Measurements from ENCODE around the gene RIMS1. TPM values are rescaled to one million over a fixed set of nuclear protein-coding genes. Genes with fewer than 3 reads are reported as not detected.
"Not testable (repeated sequence)": the region's sequence is repeated elsewhere in the genome, so short reads cannot be mapped to it uniquely, and the experiment has no call there.

The RIMS1 gene
- total RNA-seq, 1 experiment from 2014 or later = 0.08 TPM

DNA sequence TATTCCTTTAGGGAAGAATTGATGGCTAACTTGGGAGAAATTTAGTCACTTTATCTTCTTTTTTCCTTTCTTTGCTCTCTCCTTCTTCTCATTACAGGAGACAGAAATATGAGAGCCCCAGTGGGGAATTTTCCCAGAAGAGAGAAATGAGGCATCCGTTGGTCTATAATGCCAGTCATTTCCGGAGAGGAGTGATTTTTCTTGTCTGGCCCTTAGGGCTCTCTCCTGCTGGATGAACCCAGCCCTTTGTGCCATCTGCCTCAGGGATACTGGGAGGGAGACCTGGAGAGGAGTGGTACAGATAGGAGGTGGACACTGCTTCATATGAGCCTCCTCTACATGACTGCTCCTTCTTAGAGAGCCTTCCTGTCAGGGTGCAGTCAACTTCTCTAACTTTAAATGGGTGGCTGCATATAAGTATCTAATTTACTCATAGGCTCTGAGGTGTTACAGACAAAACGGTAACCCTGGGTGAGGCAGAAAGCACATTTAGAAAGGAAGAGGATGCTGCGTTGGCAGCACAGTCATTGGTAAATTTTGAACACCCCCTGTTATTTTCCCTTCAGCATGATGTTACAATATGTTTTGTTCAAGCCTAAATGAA is 21.9 kb downstream of the RIMS1 start:
- H3K9me3 ChIP-seq (replicated peaks) = no peaks in the 10 kb centered on the region
- H3K4me3 ChIP-seq = no peak overlapping the region
- DNase-seq (ENCODE audit: low read depth in 1 of 2, low spot score in 2 of 2) = no peak

DNA sequence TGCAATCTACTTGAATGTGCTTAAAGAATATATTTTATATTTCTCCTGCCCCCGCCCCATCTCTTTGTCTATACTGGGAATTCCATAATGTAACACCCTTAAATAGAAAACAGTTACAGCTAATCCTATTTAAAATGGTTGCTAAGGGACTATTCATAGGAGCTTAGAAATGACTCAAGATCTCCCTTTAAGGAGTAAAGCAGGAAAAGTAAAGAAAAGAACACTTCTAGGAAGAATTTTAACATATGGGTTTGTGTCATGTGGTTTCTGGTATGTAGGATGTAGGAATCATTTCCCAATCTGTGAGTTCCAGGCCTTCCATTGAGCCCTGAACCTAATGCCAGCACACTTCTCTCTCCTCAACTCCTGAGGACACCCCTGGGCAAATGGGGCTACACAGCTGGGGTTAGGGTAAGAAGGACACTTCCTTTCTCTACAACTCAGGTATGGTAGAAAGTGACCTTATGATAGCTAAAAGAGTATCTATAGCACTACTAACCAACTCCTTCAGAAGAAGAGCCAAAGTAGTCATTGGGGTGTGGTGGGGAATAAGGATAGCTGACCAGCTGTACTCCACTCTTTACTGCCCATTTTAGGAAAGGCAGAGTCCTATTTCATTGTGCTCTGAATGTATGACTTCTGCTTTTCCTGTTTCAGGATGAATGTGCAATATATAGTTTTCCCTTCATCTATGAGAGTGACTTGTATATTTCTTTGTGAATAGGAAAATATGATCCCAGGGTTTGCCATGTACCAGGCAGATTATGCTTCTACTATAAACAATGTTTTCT is 27.3 kb downstream of the RIMS1 start:
- Histone ChIP-seq H3K27ac (no peak overlapping the region), H3K36me3 (no peaks in the 10 kb centered on the region), H3K27me3 (replicated peaks) (no peaks in the 10 kb centered on the region), H3K4me1 (replicated peaks) (no peaks in the 10 kb centered on the region), H3K4me3 (no peak overlapping the region), H3K9me3 (replicated peaks) (no peaks in the 10 kb centered on the region)
- DNase-seq (ENCODE audit: low read depth in 1 of 2, low spot score in 2 of 2) = no peak

More for the DNA sequence above, 21.9 kb downstream of the RIMS1 start:
- Histone ChIP-seq H3K27me3 (replicated peaks) (0 out of 2 replicates have a peak, but pooled peaks cover 6% of the 10 kb centered on the region), H3K4me1 (replicated peaks) (no peaks in the 10 kb centered on the region), H3K36me3 (no peaks in the 10 kb centered on the region), H3K27ac (no peak overlapping the region)

DNA sequence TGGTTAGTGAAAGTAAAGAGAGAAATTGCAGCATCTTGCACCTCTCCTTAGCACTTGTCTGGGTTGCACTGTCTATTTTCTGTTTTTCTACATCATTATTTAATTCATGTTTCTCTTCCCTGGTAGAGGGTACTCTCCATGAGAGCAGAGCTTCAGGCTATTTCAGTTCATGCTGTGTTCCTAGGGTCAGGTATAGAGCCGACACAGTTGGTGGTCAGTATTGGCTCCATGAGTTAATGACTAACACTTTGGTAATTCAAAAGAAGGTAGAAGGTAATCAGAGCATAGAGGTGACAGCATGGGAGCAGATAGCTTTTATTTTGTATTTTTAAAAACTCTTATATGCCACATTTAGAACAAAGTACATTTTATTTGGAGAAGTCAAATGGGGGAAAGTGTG is 42.7 kb downstream of the RIMS1 start:
- Histone ChIP-seq H3K27me3 (replicated peaks) (peaks cover 3% of the 10 kb centered on the region; the same call in 1 of the 2 replicates), H3K4me1 (replicated peaks) (no peaks in the 10 kb centered on the region), H3K36me3 (no peaks in the 10 kb centered on the region), H3K9me3 (replicated peaks) (no peaks in the 10 kb centered on the region), H3K4me3 (no peak overlapping the region), H3K27ac (no peak overlapping the region)
- no peak for DNase-seq (ENCODE audit: low read depth in 1 of 2, low spot score in 2 of 2)

DNA sequence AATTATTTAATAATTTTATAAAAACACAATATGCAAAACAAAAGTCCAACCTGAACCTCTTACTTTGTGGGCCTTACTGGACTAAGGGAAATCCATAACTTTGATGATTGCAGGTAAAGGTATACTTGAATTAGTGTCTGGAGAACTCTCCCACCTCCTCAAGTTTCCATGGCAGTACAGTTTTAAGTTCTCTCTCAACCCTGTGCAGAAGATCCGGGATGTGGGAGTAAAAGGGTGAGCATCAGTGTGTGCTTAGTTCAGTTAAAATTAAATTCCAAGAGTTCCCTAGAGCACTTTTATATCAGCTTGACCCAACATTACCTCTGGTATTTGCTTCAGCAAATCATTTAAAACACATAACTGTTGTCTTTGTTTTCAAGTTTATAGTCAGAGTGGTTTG is 47.5 kb downstream of the RIMS1 start:
- Histone ChIP-seq H3K4me1 (replicated peaks) (no peaks in the 10 kb centered on the region), H3K36me3 (no peaks in the 10 kb centered on the region), H3K4me3 (no peak overlapping the region), H3K9me3 (replicated peaks) (no peaks in the 10 kb centered on the region), H3K27me3 (replicated peaks) (peaks cover 3% of the 10 kb centered on the region; the same call in 1 of the 2 replicates), H3K27ac (no peak overlapping the region)
- no peak for DNase-seq (ENCODE audit: low read depth in 1 of 2, low spot score in 2 of 2)

DNA sequence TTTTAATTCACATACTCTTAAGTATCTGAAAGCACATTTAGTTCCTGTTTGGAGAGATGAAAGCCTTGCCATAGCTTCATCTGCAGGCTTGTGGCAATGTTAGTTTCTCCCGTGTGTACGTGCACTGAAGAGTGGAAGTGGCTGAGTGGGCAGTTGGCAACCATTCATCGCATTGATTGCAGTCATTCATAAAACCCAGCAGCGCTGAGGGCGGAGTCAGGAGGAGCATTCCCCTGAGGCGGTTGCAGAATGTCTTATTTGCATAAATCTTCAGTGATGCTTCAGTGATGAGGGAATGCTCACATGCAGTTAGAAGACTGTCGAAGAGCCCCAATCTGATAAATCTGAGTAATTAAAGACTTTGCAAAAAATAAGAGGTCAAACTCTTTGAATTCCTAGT is 79.1 kb downstream of the RIMS1 start:
- DNase-seq (ENCODE audit: low read depth in 1 of 2, low spot score in 2 of 2) = no peak
- Histone ChIP-seq H3K4me1 (replicated peaks) (no peaks in the 10 kb centered on the region), H3K4me3 (no peak overlapping the region), H3K27ac (no peak overlapping the region), H3K9me3 (replicated peaks) (no peaks in the 10 kb centered on the region), H3K27me3 (replicated peaks) (no peaks in the 10 kb centered on the region), H3K36me3 (no peaks in the 10 kb centered on the region)

DNA sequence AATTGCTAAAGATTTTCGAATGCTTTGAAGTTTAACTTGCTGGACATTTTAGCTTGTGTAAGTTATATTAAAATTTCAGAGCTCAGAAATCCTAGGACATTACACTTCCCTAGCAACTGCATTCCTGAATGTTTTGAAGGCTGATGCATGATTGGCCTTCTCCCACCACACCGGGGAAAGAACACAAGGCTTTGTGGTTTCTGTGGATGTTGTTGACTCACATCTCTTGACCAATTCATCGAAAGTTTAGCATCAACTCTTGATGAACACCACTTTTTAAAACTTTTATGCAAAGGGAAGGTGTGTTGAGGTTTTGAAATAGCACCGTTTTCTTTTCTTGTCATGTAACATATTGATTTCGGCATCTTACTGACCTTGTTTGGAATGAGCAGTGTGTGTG is 81.1 kb downstream of the RIMS1 start:
- Histone ChIP-seq H3K4me3 (no peak overlapping the region), H3K9me3 (replicated peaks) (no peaks in the 10 kb centered on the region), H3K4me1 (replicated peaks) (no peaks in the 10 kb centered on the region), H3K27ac (no peak overlapping the region), H3K36me3 (no peaks in the 10 kb centered on the region), H3K27me3 (replicated peaks) (no peaks in the 10 kb centered on the region)
- no peak for DNase-seq (ENCODE audit: low read depth in 1 of 2, low spot score in 2 of 2)

DNA sequence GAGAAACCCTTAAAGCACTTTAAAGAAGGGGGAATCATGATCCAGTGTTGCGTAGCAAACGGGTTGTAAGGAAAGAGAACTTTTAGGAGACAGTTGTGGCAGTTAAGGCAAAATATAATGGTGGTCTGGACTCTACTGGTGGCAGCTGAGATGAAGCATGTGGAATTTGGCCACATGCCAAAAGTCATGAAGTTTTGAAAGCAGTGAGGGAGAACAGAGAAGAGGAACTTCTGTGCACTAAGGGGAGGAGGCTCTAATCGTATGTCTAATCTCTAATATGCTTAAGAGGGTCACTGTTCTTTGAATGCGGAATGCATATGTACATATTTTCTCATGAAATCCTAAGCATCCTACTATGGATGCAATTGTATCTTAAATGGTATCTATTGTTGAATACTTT is 91.5 kb downstream of the RIMS1 start:
- Histone ChIP-seq H3K9me3 (replicated peaks) (no peaks in the 10 kb centered on the region), H3K4me3 (no peak overlapping the region), H3K36me3 (no peaks in the 10 kb centered on the region), H3K27me3 (replicated peaks) (no peaks in the 10 kb centered on the region), H3K27ac (no peak overlapping the region), H3K4me1 (replicated peaks) (no peaks in the 10 kb centered on the region)
- no peak for DNase-seq (ENCODE audit: low read depth in 1 of 2, low spot score in 2 of 2)

DNA sequence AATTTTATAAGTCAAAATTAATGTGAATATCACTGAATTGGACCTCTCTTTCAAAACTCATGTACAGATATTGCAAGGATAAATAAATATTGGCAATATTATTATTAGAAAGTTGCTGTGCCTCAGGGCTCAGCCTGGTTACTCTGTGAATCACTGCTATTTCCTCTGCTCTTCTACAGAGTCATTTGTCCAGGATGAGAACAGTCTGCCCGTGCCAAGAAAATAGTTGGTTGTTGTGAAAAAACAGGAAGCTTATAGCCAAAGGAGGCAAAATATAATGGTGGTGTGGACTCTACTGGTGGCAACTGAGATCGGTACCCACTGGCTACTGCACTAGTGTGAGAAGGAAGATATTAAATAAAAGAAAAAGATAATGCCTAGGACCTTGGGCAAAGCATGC is 93.6 kb downstream of the RIMS1 start:
- Histone ChIP-seq H3K4me1 (replicated peaks) (no peaks in the 10 kb centered on the region), H3K4me3 (no peak overlapping the region), H3K9me3 (replicated peaks) (no peaks in the 10 kb centered on the region), H3K27ac (no peak overlapping the region), H3K27me3 (replicated peaks) (no peaks in the 10 kb centered on the region), H3K36me3 (no peaks in the 10 kb centered on the region)
- no peak for DNase-seq (ENCODE audit: low read depth in 1 of 2, low spot score in 2 of 2)

DNA sequence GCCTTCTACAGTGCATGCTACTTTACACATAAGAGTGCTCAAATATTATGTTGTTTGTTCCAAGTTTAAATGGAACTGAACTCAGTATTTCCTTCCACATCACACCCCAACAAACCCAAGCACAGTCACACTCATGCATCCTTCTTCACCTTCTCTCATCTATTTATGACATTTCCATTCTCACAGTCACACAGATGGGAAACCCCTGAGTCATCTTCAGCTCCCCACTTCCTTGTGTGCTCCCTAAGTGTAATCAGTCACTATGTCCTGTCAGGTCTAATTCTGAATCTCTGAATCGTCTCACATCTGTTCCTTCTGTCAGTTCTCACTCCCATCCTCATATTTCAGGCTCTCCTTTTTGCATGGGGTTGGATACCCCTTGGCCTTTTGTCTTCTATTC is 96.0 kb downstream of the RIMS1 start:
- Histone ChIP-seq H3K27me3 (replicated peaks) (no peaks in the 10 kb centered on the region), H3K27ac (no peak overlapping the region), H3K4me1 (replicated peaks) (no peaks in the 10 kb centered on the region), H3K36me3 (no peaks in the 10 kb centered on the region), H3K4me3 (no peak overlapping the region), H3K9me3 (replicated peaks) (no peaks in the 10 kb centered on the region)
- DNase-seq (ENCODE audit: low read depth in 1 of 2, low spot score in 2 of 2) = no peak

DNA sequence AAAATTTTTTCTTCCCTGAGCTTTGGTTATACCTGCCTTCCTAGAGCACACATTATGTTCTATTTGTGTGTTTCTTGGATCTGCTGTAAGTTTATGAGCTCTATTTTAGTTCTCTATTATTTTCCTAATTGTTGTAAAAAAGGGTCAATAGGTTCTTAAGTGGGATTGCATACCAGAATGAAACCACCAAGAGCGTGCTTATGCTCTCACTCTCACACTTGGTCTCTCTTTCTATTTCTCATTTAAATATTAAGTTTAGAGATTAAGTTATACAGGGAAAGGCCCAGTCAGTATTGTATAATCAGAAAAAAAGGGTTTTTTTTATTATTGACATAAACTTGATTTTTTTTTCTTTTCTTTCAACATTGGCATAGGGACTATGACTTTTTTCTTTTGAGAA is 96.8 kb downstream of the RIMS1 start:
- Histone ChIP-seq H3K27ac (no peak overlapping the region), H3K4me3 (no peak overlapping the region), H3K27me3 (replicated peaks) (no peaks in the 10 kb centered on the region), H3K36me3 (no peaks in the 10 kb centered on the region), H3K4me1 (replicated peaks) (no peaks in the 10 kb centered on the region), H3K9me3 (replicated peaks) (no peaks in the 10 kb centered on the region)
- no peak for DNase-seq (ENCODE audit: low read depth in 1 of 2, low spot score in 2 of 2)

DNA sequence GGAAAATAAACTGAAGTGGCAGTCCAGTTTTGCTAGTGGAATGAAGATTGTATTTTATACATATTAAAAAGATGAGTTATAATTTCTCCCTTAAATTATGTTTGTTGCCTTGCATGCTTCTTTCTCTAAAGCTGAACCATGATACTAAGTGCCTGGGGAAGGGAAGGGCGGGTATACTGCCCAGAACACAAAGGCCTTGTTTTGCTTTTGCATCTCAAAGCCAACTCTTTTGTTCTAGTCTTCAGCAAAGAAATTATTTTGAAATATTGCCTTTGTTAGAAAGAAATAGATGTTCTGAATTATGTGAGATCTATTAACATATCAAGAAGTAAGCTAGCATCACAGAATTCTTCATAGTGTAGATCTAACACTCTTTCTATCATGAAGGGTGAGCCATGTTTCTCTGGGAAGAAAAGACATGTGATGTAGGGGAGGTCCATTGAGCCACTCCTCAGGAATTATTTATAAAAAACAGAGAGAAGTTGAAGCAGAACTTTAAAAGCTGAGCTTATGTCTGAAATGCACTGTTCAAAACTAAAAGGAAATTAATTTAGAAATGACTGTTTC is 108.4 kb downstream of the RIMS1 start:
- H3K27me3 ChIP-seq (replicated peaks) = no peaks in the 10 kb centered on the region
- H3K36me3 ChIP-seq = no peaks in the 10 kb centered on the region
- no peak overlapping the region for H3K4me3 ChIP-seq
- DNase-seq (ENCODE audit: low read depth in 1 of 2, low spot score in 2 of 2) = no peak
- no peaks in the 10 kb centered on the region for H3K4me1 ChIP-seq (replicated peaks)
- H3K27ac ChIP-seq = no peak overlapping the region
- no peaks in the 10 kb centered on the region for H3K9me3 ChIP-seq (replicated peaks)

DNA sequence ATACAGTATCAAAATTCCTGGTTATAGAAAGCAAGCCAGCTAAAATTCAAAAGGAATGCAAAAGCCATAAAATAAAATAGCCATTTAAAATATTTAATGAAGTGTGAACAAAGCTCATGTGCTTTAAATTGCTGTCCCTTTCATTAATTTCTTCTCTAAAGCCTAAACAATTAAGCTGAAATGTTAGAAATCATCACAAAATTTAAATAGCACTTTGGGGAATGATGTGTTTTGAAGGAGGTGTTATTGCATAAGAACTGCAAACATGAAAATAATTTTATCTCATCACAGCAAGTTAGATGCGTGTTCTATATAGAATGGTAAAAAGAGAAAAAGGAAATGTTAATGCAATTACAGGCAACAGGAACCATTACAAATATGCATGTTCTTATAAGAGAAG is 111.0 kb downstream of the RIMS1 start:
- H3K27me3 ChIP-seq (replicated peaks) = no peaks in the 10 kb centered on the region
- no peaks in the 10 kb centered on the region for H3K36me3 ChIP-seq
- H3K9me3 ChIP-seq (replicated peaks) = no peaks in the 10 kb centered on the region
- H3K4me1 ChIP-seq (replicated peaks) = no peaks in the 10 kb centered on the region
- no peak for DNase-seq (ENCODE audit: low read depth in 1 of 2, low spot score in 2 of 2)
- H3K27ac ChIP-seq = no peak overlapping the region
- H3K4me3 ChIP-seq = no peak overlapping the region

DNA sequence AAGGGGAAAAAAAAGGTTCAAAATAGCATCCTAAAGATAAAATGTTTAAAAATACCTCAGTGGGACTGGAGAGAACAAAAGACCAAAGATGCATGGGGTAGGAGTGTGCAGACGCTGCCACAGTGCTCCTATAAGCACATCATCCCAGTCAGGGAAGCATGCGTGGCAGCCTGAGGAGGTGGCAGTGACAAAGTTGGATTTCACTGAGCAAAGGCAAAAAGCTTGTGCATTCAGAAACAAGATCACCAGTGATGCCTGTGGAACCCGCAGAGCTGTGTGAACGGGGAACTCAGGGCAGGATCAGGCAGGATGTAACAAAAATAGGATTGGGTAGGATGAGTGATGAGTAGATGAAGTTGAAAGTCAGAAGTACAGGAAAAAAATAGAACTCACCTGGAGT is 116.1 kb downstream of the RIMS1 start:
- Histone ChIP-seq H3K4me3 (no peak overlapping the region), H3K27ac (no peak overlapping the region), H3K9me3 (replicated peaks) (no peaks in the 10 kb centered on the region), H3K27me3 (replicated peaks) (no peaks in the 10 kb centered on the region), H3K36me3 (no peaks in the 10 kb centered on the region), H3K4me1 (replicated peaks) (no peaks in the 10 kb centered on the region)
- no peak for DNase-seq (ENCODE audit: low read depth in 1 of 2, low spot score in 2 of 2)

DNA sequence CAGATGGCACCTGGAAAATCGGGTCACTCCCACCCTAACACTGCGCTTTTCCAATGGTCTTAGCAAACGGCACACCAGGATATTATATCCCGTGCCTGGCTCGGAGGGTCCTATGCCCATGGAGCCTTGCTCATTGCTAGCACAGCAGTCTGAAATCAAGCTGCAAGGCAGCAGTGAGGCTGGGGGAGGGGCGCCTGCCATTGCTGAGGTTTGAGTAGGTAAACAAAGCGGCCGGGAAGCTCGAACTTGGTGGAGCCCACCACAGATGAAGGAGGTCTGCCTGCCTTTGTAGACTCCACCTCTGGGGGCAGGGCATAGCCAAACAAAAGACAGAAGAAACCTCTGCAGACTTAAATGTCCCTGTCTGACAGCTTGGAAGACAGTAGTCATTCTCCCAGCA is 120.2 kb downstream of the RIMS1 start:
- not testable (repeated sequence) for H3K4me1 ChIP-seq (replicated peaks); H3K27me3 ChIP-seq (replicated peaks); H3K36me3 ChIP-seq; H3K9me3 ChIP-seq (replicated peaks); DNase-seq (ENCODE audit: low read depth in 1 of 2, low spot score in 2 of 2); H3K27ac ChIP-seq; H3K4me3 ChIP-seq

All from SJSA1 (cell line).